Measurements from ENCODE around the gene TMEM225. TPM values are rescaled to one million over a fixed set of nuclear protein-coding genes. Genes with fewer than 3 reads are reported as not detected.

TMEM225 gene
- total and polyA plus RNA-seq, 9 of the 15 experiments (the other 6 are each of a cell fraction or from before 2014, with no cell fraction given), result not detected

DNA sequence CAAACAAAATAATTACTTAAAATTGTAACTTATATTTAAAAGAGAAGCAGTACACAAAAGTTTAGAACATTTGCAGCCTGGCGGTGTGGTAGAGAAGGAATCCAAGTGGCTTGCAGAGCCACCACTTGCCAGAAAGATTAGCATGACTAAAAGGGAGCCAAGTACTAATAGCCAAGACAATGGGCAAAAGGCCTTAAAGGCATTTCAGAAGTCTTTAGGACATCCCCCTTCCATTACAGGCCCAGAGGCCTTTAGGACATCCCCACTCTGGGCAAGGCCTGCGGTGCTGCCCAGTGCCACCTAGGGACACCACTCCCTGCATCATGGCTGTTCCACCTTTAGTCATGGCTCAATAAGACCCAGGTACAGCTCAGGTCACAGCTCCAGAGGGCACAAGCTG, 32.4 kb downstream of the TMEM225 start:
- H3K4me3 ChIP-seq, result no peak overlapping the region
- H3K9me3 ChIP-seq (replicated peaks; ENCODE audit: control insufficient read depth, insufficient read depth, low read depth, low read length), result no peaks in the 10 kb centered on the region
- H4K20me1 ChIP-seq (replicated peaks; ENCODE audit: control insufficient read depth, insufficient read depth, low read length), result no peaks in the 10 kb centered on the region
- H3K9ac ChIP-seq (ENCODE audit: insufficient read depth in 1 of 2, low read depth in 2 of 2, low read length in 2 of 2), result no peak overlapping the region
- BruUV-seq (replicated peaks), result no TSS peak
- no peak for TF ChIP-seq PTTG1 (tag; IDR thresholded peaks at IDR 0.05; ENCODE audit: low read depth)
- no peak for TF ChIP-seq RNF2 (IDR thresholded peaks at IDR 0.05)
- TF ChIP-seq, protein P1, sequence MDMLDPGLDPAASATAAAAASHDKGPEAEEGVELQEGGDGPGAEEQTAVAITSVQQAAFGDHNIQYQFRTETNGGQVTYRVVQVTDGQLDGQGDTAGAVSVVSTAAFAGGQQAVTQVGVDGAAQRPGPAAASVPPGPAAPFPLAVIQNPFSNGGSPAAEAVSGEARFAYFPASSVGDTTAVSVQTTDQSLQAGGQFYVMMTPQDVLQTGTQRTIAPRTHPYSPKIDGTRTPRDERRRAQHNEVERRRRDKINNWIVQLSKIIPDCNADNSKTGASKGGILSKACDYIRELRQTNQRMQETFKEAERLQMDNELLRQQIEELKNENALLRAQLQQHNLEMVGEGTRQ (CRISPR knock-in tag; IDR thresholded peaks at IDR 0.05), result no peak
- no peak for TF ChIP-seq RBFOX2 (IDR thresholded peaks at IDR 0.05; ENCODE audit: low read depth, low read length)
- TF ChIP-seq FOXP1 (CRISPR knock-in tag; IDR thresholded peaks at IDR 0.05), result no peak
- no peak for TF ChIP-seq FIP1L1 (IDR thresholded peaks at IDR 0.05; ENCODE audit: low read depth, low read length, poor library complexity, severe bottlenecking)
- no peak for TF ChIP-seq POLR2G (IDR thresholded peaks at IDR 0.05; ENCODE audit: low read depth, low read length)
- no peak for TF ChIP-seq ZNF76 (CRISPR knock-in tag; IDR thresholded peaks at IDR 0.05; ENCODE audit: borderline replicate concordance)
- no peak for TF ChIP-seq MAFK (IDR thresholded peaks at IDR 0.05; ENCODE audit: low read length)
- TF ChIP-seq PML (IDR thresholded peaks at IDR 0.05; ENCODE audit: low read length), result no peak
- no peaks in the 10 kb centered on the region for H3K36me3 ChIP-seq (ENCODE audit: control insufficient read depth, insufficient read depth, low read length)
- no peaks in the 10 kb centered on the region; a peak in 1 of 5 replicates for H3K27me3 ChIP-seq (ENCODE audit: control insufficient read depth in 2 of 2, insufficient read depth in 2 of 2, low read length in 2 of 2)
- no peak overlapping the region for H3K4me2 ChIP-seq (ENCODE audit: insufficient read depth, low read length)
- POLR2A ChIA-PET, result no interaction called here
- H3K79me2 ChIP-seq (ENCODE audit: control insufficient read depth, insufficient read depth, low read length), result no peaks in the 10 kb centered on the region
- H3K4me1 ChIP-seq (replicated peaks in 1 of 2; ENCODE audit: control insufficient read depth in 2 of 2, insufficient read depth in 2 of 2, low read length in 2 of 2), result no peaks in the 10 kb centered on the region
- FAIRE-seq (no peak), ATAC-seq (no peak), DNase-seq (ENCODE audit: extremely low read depth in 1 of 4, low spot score in 3 of 4) (no peak)
- 0% methylated on average over 2 of the region's 2 CpGs for WGBS (ENCODE audit: insufficient coverage, low coverage, missing lambda C conversion rate)
- intact Hi-C loops (cut with micrococcal nuclease), result no loop called here
- no peaks in the 10 kb centered on the region for H3K9me1 ChIP-seq (ENCODE audit: control insufficient read depth, insufficient read depth, low read length)
- H2AFZ ChIP-seq (ENCODE audit: low read depth, low read length), result no peak overlapping the region
- CTCF ChIA-PET (ENCODE audit: low intra/inter-chr PET ratio), result no interaction called here
- in situ Hi-C loops (cut with MboI), result no loop called here
- H3K27ac ChIP-seq (ENCODE audit: extremely low read depth, low read depth, low read length), result no peak overlapping the region
